K562 treated with DMSO at 1 percent for 24 hours (cell line): ENCODE data around the gene ADGRE2. TPM values are rescaled to one million over a fixed set of nuclear protein-coding genes. Genes with fewer than 3 reads are reported as not detected.

Experiments used
- total RNA-seq: library from RNA; unstranded; fragments of 300-600 nt; gene quantifications from 2 replicates; pipeline ENCODE4 v1.2.3, GENCODE V29; 2022; ENCODE audit warnings: low read depth; ENCODE audit not compliant: insufficient read depth

Gene ADGRE2
- 5.4 and 12.4 TPM in 2 replicates for total RNA-seq

GRCh38 chr19:14778110-14778845 lies at the start of gene ADGRE2:
ADGRE2 (minus strand) TSS chr19:14778560; CDS start chr19:14776756, 1,804 bp downstream.

GRCh38 chr19:14689598-14690503 lies 88.5 kb downstream of the ADGRE2 start, which contains the start of gene ZNF333:
ZNF333 (plus strand) TSS chr19:14690048; CDS start chr19:14693492, 3,444 bp downstream.

Other genes with a start within 250 kb of the ADGRE2 start
- 434 and 485 TPM in 2 replicates for gene TECR, start 249.0 kb downstream of the ADGRE2 start, total RNA-seq
- gene NDUFB7, start 206.5 kb downstream of the ADGRE2 start, total RNA-seq, result 450 and 480 TPM in 2 replicates
- not detected in 2 replicates for gene CLEC17A, start 195.5 kb downstream of the ADGRE2 start, total RNA-seq
- gene ADGRE3, start 103.7 kb downstream of the ADGRE2 start, total RNA-seq, result not detected in 2 replicates
- gene ZNF333, start 88.5 kb downstream of the ADGRE2 start, total RNA-seq, result 4.4 and 6.1 TPM in 2 replicates
- gene OR7A5, start 56.6 kb upstream of the ADGRE2 start, total RNA-seq, result not detected in 2 replicates
- gene OR7C1, start 56.6 kb upstream of the ADGRE2 start, total RNA-seq, result not detected in 2 replicates
- not detected in 2 replicates for gene OR7A10, start 70.4 kb upstream of the ADGRE2 start, total RNA-seq
- not detected in 2 replicates for gene OR7A17, start 107.6 kb upstream of the ADGRE2 start, total RNA-seq
- not detected in 2 replicates for gene OR7C2, start 162.9 kb upstream of the ADGRE2 start, total RNA-seq
- not detected in 2 replicates for gene SLC1A6, start 201.3 kb upstream of the ADGRE2 start, total RNA-seq